ENCODE results near the gene SPOCK1. TPM values are rescaled to one million over a fixed set of nuclear protein-coding genes. Genes with fewer than 3 reads are reported as not detected.
A peak's percentile ranks its signal among the peaks of the same experiment; 100 is the strongest.

SPOCK1 gene
- total RNA-seq, 1 donor from 2014 or later = 28.6 TPM

DNA sequence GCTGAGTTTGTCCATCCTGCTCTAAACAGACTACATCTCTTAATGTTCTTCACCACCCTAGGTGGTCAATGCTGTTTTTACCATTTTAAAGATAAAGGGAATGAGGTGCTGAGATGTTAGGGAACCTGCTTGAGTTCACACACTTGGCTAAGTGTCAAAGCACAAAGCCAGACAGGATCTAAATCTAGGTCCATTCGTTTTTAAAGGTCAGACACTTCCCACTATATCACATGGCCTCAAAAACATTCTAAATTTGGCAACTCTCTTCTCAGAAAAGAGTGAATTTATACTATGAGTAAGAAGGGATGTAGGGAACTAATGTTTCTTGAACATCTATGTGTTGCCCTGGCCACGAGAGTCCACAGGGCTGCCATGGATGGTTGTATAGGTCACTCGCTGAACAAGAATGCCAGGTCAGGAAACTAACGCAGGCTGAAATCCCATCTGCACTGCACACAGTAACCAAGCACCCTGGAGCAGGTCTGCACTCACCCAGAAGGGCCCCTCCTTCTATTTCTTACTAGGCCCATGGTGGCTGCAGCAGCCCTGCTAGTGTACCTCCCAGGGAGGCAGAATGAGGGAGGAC, 213.0 kb downstream of the SPOCK1 start:
- no peak for DNase-seq
- TF ChIP-seq, protein P1, sequence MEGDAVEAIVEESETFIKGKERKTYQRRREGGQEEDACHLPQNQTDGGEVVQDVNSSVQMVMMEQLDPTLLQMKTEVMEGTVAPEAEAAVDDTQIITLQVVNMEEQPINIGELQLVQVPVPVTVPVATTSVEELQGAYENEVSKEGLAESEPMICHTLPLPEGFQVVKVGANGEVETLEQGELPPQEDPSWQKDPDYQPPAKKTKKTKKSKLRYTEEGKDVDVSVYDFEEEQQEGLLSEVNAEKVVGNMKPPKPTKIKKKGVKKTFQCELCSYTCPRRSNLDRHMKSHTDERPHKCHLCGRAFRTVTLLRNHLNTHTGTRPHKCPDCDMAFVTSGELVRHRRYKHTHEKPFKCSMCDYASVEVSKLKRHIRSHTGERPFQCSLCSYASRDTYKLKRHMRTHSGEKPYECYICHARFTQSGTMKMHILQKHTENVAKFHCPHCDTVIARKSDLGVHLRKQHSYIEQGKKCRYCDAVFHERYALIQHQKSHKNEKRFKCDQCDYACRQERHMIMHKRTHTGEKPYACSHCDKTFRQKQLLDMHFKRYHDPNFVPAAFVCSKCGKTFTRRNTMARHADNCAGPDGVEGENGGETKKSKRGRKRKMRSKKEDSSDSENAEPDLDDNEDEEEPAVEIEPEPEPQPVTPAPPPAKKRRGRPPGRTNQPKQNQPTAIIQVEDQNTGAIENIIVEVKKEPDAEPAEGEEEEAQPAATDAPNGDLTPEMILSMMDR (IDR thresholded peaks at IDR 0.05; ENCODE audit: borderline replicate concordance) = no peak
- intact Hi-C loops (cut with micrococcal nuclease) = no loop called here
- peaks cover 31% of the 10 kb centered on the region for H3K4me1 ChIP-seq
- no peak overlapping the region for H3K4me3 ChIP-seq
- no peak overlapping the region for H3K27ac ChIP-seq (replicated peaks)
- peaks cover 8% of the 10 kb centered on the region for H3K9me3 ChIP-seq (replicated peaks)
- H3K27me3 ChIP-seq (ENCODE audit: low read depth) = no peaks in the 10 kb centered on the region
- H3K36me3 ChIP-seq = no peaks in the 10 kb centered on the region

DNA sequence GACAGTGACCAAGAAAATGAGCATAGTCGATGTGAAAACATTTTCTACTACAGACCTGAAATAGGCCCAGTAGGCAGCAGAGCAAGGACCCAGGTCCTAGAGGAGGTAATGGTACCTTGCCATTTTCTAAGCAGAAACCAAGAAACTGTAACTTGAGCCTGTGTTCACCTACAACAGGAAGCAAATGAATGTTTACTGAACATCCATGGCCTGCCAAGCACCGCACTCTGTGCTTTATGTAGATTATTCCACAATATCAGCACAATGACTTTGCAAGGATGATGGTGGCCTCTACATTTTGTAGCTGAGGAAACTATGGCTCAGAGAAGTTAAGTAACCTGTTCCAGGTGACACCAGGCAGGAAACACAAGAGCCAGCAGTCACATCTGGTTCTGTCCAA, 215.3 kb downstream of the SPOCK1 start:
- no peaks in the 10 kb centered on the region for H3K27me3 ChIP-seq (ENCODE audit: low read depth)
- H3K4me3 ChIP-seq = no peak overlapping the region
- intact Hi-C loops (cut with micrococcal nuclease) = no loop called here
- no peaks in the 10 kb centered on the region for H3K36me3 ChIP-seq
- peaks cover 31% of the 10 kb centered on the region for H3K4me1 ChIP-seq
- no peak for DNase-seq
- TF ChIP-seq, protein P1 (IDR thresholded peaks at IDR 0.05; ENCODE audit: borderline replicate concordance) = no peak
- H3K9me3 ChIP-seq (replicated peaks) = no peaks in the 10 kb centered on the region
- H3K27ac ChIP-seq (replicated peaks) = no peak overlapping the region

DNA sequence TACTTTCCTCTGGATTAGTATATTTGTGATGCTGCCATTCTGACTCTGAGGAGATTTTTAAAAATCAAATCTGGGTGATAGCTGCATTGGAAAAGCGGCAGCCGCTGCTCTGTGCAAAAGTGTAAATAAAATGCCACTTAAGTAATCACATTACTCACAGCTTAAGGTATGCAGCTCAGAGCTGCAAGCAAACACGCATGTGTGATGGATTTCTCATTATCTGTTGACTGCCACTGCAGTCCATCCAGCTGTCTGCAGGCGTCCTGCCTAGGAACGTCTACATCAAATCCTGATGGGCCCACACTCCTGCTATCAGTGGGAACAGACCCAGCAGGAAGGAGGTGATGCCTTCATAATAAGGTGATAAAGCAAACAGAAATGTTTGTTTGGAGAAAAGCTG, 216.9 kb downstream of the SPOCK1 start:
- Histone ChIP-seq H3K27me3 (ENCODE audit: low read depth) (no peaks in the 10 kb centered on the region), H3K36me3 (no peaks in the 10 kb centered on the region), H3K27ac (replicated peaks) (peak overlapping the region; percentile 34), H3K4me1 (peaks cover 31% of the 10 kb centered on the region), H3K9me3 (replicated peaks) (no peaks in the 10 kb centered on the region), H3K4me3 (peak overlapping the region; percentile 33)
- DNase-seq = peak; percentile 25
- TF ChIP-seq, protein P1 (IDR thresholded peaks at IDR 0.05; ENCODE audit: borderline replicate concordance) = no peak
- intact Hi-C loops (cut with micrococcal nuclease) = no loop called here

DNA sequence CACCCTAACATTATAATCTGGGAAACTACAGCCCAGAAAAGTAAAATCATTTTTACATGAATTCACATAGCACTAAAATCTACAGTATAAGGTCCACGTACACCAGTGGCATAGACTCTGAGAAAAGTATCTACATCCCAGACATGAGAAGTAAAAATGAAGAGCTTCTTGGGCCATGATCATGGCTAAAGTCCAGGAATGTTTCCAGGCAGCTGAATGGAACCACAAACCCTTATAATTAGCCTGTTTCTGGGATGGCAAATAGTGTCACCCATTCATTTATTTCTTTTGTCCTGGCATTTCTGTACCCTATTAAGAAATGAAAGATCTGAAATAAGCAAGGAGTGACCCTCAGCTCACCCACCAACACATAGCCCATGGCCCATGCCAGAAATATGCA, 217.9 kb downstream of the SPOCK1 start:
- Histone ChIP-seq H3K27ac (replicated peaks) (no peak overlapping the region), H3K4me3 (no peak overlapping the region), H3K4me1 (peaks cover 27% of the 10 kb centered on the region), H3K27me3 (ENCODE audit: low read depth) (no peaks in the 10 kb centered on the region), H3K9me3 (replicated peaks) (no peaks in the 10 kb centered on the region), H3K36me3 (no peaks in the 10 kb centered on the region)
- intact Hi-C loops (cut with micrococcal nuclease) = no loop called here
- TF ChIP-seq, protein P1 (IDR thresholded peaks at IDR 0.05; ENCODE audit: borderline replicate concordance) = no peak
- DNase-seq = no peak

DNA sequence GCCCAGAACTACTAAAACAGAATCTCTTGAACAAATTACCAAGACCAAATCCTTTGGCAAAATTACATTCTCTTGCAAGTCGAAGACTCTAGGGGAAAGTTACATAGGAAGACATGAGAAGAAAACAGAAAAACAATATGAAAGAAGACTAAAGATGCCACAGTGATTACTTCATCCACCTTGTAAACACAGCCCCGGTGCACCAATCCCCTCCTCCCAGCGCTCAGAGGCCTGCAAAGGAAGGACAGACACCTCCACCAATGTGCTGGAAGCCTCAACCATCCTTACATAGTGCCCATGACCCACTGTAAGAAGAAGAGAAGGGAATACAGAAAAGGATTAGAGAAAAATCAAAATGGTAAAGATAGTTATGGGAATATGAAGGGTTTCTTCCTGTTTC, 218.5 kb downstream of the SPOCK1 start:
- no peaks in the 10 kb centered on the region for H3K36me3 ChIP-seq
- no peak overlapping the region for H3K27ac ChIP-seq (replicated peaks)
- intact Hi-C loops (cut with micrococcal nuclease) = no loop called here
- H3K4me1 ChIP-seq = peaks cover 21% of the 10 kb centered on the region
- no peaks in the 10 kb centered on the region for H3K9me3 ChIP-seq (replicated peaks)
- no peak for DNase-seq
- TF ChIP-seq, protein P1 (IDR thresholded peaks at IDR 0.05; ENCODE audit: borderline replicate concordance) = no peak
- no peak overlapping the region for H3K4me3 ChIP-seq
- H3K27me3 ChIP-seq (ENCODE audit: low read depth) = no peaks in the 10 kb centered on the region

Data from left ventricle myocardium inferior (tissue), 1 donor.